NB4 (cell line): Measurements from ENCODE around the gene VPS8.

Experiments
- DNase-seq: peaks from one replicate; pipeline ENCODE4 v3.0.0; 2010; ENCODE audit warnings: low read depth
- H3K4me3 ChIP-seq: one replicate; pipeline ENCODE4 v1.5.1; 2011; ENCODE audit warnings: mild to moderate bottlenecking, low read depth, low read length, moderate library complexity
- MYC ChIP-seq: IDR thresholded peaks from 2 replicates; pipeline ENCODE4 v1.6.1; 2011; ENCODE audit warnings: low read depth, low read length
- POLR2A ChIP-seq: IDR thresholded peaks from 2 replicates; pipeline ENCODE4 v1.6.1; 2011; ENCODE audit warnings: mild to moderate bottlenecking; ENCODE audit not compliant: insufficient read length; ENCODE audit errors: extremely low read depth
- TF ChIP-seq, protein P1 (sequence below): IDR thresholded peaks from one replicate; pipeline ENCODE4 v1.5.1; 2012; ENCODE audit warnings: low read depth, low read length
- TF ChIP-seq, protein P2 (sequence below): IDR thresholded peaks from 2 replicates; pipeline ENCODE4 v1.6.1; 2011; ENCODE audit warnings: low read depth, low read length

The VPS8 gene

DNA sequence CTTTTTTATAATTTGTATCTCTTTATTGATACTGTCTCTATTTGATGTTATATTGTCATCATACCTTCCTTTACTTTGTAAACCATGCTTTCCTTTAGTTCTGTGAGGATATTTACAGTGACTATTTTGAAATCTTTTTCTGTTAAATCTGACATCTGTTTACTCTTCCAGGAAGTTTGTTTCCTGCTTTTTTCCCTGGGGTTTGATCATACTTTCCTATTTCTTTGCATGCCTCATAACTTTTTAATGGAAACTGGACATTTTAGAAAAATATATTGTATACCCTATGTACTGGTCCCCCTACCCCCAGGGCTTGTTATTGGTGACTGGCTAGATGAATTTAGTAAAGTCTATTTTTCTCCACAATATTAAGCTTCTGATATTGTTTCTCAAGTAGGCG, 225.8 kb downstream of the VPS8 start:
- TF ChIP-seq, protein P1, sequence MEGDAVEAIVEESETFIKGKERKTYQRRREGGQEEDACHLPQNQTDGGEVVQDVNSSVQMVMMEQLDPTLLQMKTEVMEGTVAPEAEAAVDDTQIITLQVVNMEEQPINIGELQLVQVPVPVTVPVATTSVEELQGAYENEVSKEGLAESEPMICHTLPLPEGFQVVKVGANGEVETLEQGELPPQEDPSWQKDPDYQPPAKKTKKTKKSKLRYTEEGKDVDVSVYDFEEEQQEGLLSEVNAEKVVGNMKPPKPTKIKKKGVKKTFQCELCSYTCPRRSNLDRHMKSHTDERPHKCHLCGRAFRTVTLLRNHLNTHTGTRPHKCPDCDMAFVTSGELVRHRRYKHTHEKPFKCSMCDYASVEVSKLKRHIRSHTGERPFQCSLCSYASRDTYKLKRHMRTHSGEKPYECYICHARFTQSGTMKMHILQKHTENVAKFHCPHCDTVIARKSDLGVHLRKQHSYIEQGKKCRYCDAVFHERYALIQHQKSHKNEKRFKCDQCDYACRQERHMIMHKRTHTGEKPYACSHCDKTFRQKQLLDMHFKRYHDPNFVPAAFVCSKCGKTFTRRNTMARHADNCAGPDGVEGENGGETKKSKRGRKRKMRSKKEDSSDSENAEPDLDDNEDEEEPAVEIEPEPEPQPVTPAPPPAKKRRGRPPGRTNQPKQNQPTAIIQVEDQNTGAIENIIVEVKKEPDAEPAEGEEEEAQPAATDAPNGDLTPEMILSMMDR = no peak
- TF ChIP-seq, protein P2, sequence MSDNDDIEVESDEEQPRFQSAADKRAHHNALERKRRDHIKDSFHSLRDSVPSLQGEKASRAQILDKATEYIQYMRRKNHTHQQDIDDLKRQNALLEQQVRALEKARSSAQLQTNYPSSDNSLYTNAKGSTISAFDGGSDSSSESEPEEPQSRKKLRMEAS = no peak
- no peak overlapping the region for H3K4me3 ChIP-seq
- no peak for DNase-seq

DNA sequence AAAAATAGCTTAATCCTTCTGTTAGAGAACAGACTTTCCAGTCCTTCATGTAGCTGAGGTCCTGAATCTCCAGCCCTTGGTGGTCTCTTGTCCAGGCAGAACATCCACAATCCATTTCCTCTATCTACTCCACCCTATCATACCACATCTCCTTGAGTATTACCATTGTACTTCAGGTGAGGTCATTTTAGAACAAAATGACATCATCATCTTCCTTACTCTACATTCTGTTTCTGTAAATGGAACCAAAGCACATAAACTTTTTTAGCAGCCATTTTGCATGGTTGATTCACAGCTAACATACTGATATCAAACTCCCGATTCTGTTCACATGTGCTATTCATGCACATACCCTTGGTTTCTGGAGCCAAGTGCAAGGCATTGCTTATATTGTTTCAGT, 228.5 kb downstream of the VPS8 start:
- no peak for TF ChIP-seq MYC
- TF ChIP-seq, protein P1 = no peak
- TF ChIP-seq POLR2A = no peak
- TF ChIP-seq, protein P2 = no peak
- no peak overlapping the region for H3K4me3 ChIP-seq
- DNase-seq = no peak

DNA sequence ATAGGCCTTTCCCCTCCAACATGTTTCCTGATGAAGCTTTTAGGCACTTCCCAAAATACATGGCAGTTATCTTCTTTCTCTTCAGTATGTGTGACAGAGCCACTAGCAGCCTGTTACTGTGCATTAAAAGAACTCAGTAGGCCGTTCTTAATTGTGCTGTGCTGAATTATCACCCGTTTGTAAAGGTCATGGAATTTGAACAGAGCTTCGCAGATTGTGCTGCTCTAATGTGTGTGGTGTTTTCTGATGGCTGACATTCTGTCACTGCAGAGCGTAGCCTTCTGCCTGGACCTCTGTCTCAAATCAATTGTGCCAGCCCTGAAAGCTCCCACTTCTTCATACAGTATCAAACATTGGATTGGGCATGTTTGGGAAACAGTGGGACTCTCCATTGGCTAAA, 229.6 kb downstream of the VPS8 start:
- no peak overlapping the region for H3K4me3 ChIP-seq
- TF ChIP-seq, protein P2 = no peak
- TF ChIP-seq MYC = no peak
- DNase-seq = no peak

DNA sequence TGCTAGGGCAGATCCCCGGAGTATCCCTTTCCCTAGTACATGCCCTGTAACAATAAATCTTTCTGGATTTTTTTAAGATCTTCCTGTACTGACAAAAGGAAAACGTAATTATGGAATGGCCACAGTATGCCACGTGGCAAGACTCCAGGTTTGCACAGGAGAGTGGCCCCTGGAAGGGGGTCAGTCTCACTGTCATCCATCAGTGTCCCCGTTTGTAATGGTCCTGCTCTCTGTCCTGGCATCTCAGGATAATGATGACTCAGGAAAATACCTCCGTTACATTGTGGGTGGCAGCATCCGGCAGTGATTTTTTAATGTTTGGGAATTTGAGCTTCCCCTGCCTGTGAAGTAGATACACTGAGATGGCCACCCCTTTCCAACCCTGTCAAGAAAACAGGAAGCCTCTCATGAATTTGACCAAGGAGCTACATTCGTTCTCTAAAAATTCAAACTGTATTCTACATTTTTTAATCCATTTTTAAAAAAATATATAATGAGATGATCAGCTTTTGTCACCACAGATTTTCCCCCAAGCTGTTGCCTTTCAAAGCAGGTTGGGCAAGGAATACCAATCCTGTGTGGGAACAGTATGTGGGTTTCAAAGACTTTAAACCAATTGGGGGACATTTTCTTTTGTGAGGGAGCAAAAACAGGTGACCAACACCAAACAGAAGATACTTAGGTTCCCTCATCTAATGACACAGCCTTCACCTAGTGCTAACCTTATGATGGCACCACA, 230.5 kb downstream of the VPS8 start:
- no peak overlapping the region for H3K4me3 ChIP-seq
- no peak for DNase-seq
- TF ChIP-seq, protein P2 = no peak
- TF ChIP-seq MYC (no peak), POLR2A (no peak)
- TF ChIP-seq, protein P1 = no peak

DNA sequence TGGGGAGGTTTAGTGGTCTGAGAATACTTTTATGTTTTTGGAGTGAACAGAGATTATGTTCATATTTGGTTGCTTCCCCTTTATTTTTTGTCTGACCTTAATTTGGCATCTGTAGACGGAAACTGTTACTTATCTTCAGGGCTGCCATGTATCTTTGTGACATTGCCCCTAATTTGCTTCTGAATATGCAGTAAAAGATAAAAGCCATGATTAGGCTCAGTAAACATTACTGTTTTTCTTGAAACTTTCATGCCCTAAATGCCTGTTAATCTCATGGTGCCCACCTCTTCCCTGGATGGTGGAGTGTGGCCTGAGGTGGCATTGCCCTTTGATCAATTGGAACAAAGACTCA, 234.2 kb downstream of the VPS8 start:
- no peak overlapping the region for H3K4me3 ChIP-seq
- no peak for TF ChIP-seq MYC
- TF ChIP-seq, protein P1 = no peak
- no peak for TF ChIP-seq POLR2A
- no peak for DNase-seq

DNA sequence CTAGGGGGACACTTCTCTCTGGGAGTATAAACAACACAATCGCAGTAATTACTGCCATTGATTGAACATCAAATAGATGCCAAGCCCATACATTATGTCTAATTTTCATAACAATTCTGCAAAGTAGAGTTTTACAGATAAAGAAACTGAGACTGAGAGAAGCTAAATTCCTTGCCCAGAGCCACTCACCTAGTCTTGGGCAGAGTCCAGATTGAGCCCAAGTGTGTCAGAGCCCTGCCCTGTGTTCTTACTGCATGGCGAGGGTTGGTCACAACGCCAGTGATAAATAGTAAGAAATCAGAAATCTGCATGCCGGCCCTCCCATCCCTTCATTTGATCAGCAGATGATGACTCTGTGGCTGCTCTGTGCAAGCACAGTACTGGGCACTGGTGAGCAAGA, 234.6 kb downstream of the VPS8 start:
- H3K4me3 ChIP-seq = no peak overlapping the region
- DNase-seq = no peak
- TF ChIP-seq, protein P2 = no peak
- TF ChIP-seq, protein P1 = no peak
- TF ChIP-seq POLR2A (no peak), MYC (no peak)
